ENCODE measurements around the gene APP.

Gene APP

DNA sequence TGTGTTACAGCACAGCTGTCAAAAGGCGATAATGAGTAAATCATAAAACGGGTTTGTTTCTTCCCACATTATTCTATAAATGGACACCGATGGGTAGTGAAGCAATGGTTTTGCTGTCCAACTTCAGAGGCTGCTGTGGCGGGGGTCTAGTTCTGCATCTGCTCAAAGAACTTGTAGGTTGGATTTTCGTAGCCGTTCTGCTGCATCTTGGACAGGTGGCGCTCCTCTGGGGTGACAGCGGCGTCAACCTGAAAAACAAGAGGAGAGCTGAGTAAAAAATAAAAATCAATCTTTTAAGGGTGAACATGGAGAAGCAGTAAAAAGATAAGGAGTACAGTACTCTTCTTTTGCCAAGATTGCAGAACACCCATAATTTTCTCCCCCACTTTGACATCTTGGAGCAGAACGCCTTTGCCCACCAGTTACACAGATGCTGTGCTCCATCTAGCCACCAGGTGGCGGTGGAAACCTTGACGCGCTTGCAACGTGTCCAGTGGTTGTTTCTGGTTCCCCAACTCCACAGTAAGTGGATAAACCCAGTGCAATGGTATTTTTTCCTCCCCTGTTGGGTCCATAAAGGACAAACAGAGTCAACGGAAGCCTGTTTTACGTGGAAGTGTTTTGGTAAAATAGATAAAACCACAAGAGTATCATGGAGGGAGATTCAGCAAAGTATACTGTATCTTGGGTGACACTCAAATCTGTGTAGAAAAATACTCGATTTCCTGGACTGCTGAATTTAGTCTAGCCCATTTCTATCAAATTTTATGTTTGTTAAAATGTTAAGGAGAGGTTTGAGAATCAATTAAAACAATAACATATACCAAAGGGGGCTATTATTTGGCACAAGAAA, 288.8 kb downstream of the APP start:
- no peak for DNase-seq (ENCODE audit: low read depth, low spot score)
- CTCF ChIA-PET, result interaction anchor here (0.7 to 5.3 kb wide), 19 partner anchors 10 to 835 kb away, joined by 3 to 57 read pairs (median 4); partner anchors contain the start of gene APP
- POLR2A ChIA-PET, result no interaction called here
- no peak overlapping the region for H3K4me3 ChIP-seq (ENCODE audit: low read depth, low read length)
- TF ChIP-seq, protein P1, sequence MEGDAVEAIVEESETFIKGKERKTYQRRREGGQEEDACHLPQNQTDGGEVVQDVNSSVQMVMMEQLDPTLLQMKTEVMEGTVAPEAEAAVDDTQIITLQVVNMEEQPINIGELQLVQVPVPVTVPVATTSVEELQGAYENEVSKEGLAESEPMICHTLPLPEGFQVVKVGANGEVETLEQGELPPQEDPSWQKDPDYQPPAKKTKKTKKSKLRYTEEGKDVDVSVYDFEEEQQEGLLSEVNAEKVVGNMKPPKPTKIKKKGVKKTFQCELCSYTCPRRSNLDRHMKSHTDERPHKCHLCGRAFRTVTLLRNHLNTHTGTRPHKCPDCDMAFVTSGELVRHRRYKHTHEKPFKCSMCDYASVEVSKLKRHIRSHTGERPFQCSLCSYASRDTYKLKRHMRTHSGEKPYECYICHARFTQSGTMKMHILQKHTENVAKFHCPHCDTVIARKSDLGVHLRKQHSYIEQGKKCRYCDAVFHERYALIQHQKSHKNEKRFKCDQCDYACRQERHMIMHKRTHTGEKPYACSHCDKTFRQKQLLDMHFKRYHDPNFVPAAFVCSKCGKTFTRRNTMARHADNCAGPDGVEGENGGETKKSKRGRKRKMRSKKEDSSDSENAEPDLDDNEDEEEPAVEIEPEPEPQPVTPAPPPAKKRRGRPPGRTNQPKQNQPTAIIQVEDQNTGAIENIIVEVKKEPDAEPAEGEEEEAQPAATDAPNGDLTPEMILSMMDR (IDR thresholded peaks at IDR 0.05; ENCODE audit: insufficient read depth, low read length, missing control alignments), result peak; percentile 90

DNA sequence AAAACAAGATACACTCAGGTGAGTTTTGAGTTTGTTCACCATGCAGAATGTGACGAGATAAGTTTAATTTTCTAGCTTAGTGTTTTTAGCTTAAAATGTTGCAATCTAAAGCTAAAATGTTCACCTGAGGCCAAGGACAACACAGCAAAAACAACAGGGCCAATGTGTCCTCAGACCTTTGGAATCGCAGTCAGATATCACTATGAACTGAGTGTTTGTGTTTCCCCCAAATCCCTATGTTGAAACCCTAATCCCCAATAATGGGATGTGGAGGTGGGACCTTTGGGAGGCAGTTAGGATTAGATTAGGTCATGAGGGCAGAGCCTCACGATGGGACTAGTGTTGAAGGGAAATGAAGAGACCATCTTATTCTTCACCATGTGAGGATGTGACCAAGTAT, 291.4 kb downstream of the APP start:
- ChIA-PET POLR2A (no interaction called here), CTCF (interaction anchor here (0.6 to 5.3 kb wide), 4 partner anchors 271 to 838 kb away, joined by 3 to 57 read pairs (median 4); partner anchors contain the start of gene APP)
- H3K4me3 ChIP-seq (ENCODE audit: low read depth, low read length), result no peak overlapping the region
- TF ChIP-seq, protein P1 (IDR thresholded peaks at IDR 0.05; ENCODE audit: insufficient read depth, low read length, missing control alignments), result no peak
- no peak for DNase-seq (ENCODE audit: low read depth, low spot score)

DNA sequence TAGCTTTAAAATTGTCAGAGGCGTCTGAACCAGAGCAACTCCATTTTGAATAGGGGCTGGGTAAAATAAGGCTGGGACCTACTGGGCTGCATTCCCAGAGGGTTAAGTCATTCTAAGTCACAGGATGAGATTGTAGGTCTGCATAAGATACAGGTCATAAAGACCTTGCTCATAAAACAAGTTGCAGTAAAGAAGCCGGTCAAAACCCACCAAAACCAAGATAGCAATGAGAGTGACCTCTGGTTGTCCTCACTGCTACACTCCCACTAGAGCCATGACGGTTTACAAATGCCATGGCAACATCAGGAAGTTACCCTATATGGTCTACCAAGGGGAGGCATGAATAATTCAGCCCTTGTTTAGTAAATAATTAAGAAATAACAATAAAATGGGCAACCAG, 292.2 kb downstream of the APP start:
- CTCF ChIA-PET, result interaction anchor here (0.6 to 1.5 kb wide), 7 partner anchors 9 to 839 kb away, joined by 3 to 6 read pairs (median 4); partner anchors contain the start of gene APP

DNA sequence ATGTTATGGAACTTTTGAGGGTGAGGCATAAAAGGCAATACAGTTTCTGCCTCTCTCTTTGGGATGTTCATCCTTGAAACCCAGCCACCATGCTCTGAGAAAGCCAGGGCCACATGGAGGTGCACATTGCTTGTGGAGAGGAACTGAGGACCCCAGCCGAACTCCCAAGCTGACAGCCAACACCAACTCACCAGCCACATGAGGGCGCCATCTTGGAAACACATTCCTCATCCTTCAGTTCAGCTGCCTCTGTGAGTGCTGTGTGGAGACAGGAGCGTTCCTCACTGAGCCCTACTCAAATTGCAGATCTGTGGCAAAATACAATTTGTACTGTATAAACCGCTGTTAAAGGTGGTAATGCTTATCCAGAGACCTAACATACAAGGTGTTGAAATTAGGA, 298.3 kb downstream of the APP start:
- DNase-seq (ENCODE audit: low read depth, low spot score), result no peak
- CTCF ChIA-PET, result interaction anchor here (1.0 to 1.3 kb wide), 2 partner anchors 9 to 264 kb away, joined by 3 to 4 read pairs; no protein-coding TSS in a partner anchor
- H3K4me3 ChIP-seq (ENCODE audit: low read depth, low read length), result no peak overlapping the region
- TF ChIP-seq, protein P1 (IDR thresholded peaks at IDR 0.05; ENCODE audit: insufficient read depth, low read length, missing control alignments), result no peak
- POLR2A ChIA-PET, result no interaction called here

More for the DNA sequence above, 292.2 kb downstream of the APP start:
- no peak for DNase-seq (ENCODE audit: low read depth, low spot score)
- no peak overlapping the region for H3K4me3 ChIP-seq (ENCODE audit: low read depth, low read length)
- TF ChIP-seq, protein P1 (IDR thresholded peaks at IDR 0.05; ENCODE audit: insufficient read depth, low read length, missing control alignments), result no peak
- POLR2A ChIA-PET, result no interaction called here

DNA sequence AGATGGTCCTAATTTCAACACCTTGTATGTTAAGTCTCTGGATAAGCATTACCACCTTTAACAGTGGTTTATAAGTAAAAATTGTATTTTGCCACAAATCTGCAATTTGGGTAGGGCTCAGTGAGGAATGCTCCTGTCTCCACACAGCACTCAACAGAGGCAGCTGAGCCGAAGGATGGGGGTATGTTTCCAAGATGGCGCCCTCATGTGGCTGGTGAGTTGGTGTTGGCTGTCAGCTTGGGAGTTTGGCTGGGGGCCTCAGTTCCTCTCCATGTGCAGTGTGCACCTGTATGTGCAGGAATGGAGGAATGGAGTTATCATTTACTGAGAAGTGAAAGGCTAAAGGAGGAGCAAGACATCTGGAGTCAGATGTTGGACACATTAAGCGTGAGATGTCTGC, 299.0 kb downstream of the APP start:
- ChIA-PET POLR2A (no interaction called here), CTCF (interaction anchor here (1.0 to 1.3 kb wide), 2 partner anchors 10 to 263 kb away, joined by 3 to 4 read pairs; no protein-coding TSS in a partner anchor)
- no peak overlapping the region for H3K4me3 ChIP-seq (ENCODE audit: low read depth, low read length)
- DNase-seq (ENCODE audit: low read depth, low spot score), result no peak
- TF ChIP-seq, protein P1 (IDR thresholded peaks at IDR 0.05; ENCODE audit: insufficient read depth, low read length, missing control alignments), result no peak

DNA sequence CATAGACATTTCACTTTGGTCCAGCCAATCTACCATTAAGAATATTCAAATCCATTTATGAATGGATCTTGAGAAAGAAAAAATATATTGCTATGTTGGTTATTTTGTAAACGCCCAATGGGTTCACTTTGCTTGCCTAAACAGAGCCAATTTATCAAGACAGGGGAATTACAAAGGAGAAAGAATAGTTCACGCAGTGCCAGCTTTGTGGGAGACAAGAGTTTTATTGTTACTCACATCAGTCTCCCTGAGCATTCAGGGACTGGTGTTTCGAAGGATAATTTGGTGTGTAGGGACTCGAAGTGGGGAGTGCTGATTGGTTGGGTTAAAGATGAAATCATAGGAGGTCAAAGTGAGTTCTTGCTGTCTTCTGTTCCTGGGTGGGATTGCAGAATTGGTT, 300.5 kb downstream of the APP start:
- CTCF ChIA-PET, result interaction anchor here (1.2 kb wide), 1 partner anchor 13 kb away, joined by 3 read pairs; no protein-coding TSS in a partner anchor

More for the DNA sequence above, 300.5 kb downstream of the APP start:
- TF ChIP-seq, protein P1 (IDR thresholded peaks at IDR 0.05; ENCODE audit: insufficient read depth, low read length, missing control alignments), result no peak
- DNase-seq (ENCODE audit: low read depth, low spot score), result no peak
- no peak overlapping the region for H3K4me3 ChIP-seq (ENCODE audit: low read depth, low read length)
- POLR2A ChIA-PET, result no interaction called here
